SH-SY5Y (cell line): ENCODE results near the gene ULK1.

Experiments
- GATA2 ChIP-seq: IDR thresholded peaks from 2 replicates; pipeline ENCODE4 v1.6.1; 2011; ENCODE audit warnings: mild to moderate bottlenecking, low read depth, low read length
- GATA3 ChIP-seq: IDR thresholded peaks from 2 replicates; pipeline ENCODE4 v1.6.1; 2011; ENCODE audit warnings: low read depth, mild to moderate bottlenecking, low read length, moderate library complexity

GRCh38 chr12:131914179-131914702, 19.8 kb downstream of the ULK1 start:
- TF ChIP-seq GATA3 (no peak), GATA2 (no peak)
